ENCODE results near the gene LHX6. TPM values are rescaled to one million over a fixed set of nuclear protein-coding genes. Genes with fewer than 3 reads are reported as not detected.

Gene LHX6
- total and polyA plus RNA-seq, 2 of the 13 experiments (the other 11 are each of a cell fraction or from before 2014, with no cell fraction given), result 1.1 to 1.3 TPM

- over 99% methylated on average over 10 of the region's 10 CpGs for WGBS (ENCODE audit: low lambda C conversion rate)
- no peak overlapping the region for H3K4me2 ChIP-seq (ENCODE audit: low read depth, low read length)
- peaks cover 10% of the 10 kb centered on the region for H3K79me2 ChIP-seq (ENCODE audit: insufficient read depth, low read length)
- H3K9ac ChIP-seq (ENCODE audit: insufficient read depth, low read depth, low read length), result no peak overlapping the region
- in situ Hi-C loops (cut with HindIII; ENCODE audit: extremely low pct_ligation_motif_present, low pct_unique_long_range_greater_than_20kb) (no loop called here), intact Hi-C loops (cut with micrococcal nuclease; ENCODE audit: unreplicated experiment) (no loop called here)
- no peaks in the 10 kb centered on the region for H4K20me1 ChIP-seq (ENCODE audit: insufficient read depth, low read length)
- H3K9me3 ChIP-seq (ENCODE audit: low read length), result peaks cover 4% of the 10 kb centered on the region; the same call in 1 of the 2 replicates
- TF ChIP-seq, protein P1, sequence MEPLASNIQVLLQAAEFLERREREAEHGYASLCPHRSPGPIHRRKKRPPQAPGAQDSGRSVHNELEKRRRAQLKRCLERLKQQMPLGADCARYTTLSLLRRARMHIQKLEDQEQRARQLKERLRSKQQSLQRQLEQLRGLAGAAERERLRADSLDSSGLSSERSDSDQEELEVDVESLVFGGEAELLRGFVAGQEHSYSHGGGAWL (CRISPR knock-in tag; IDR thresholded peaks at IDR 0.05), result no peak
- TF ChIP-seq ZNF792 (CRISPR knock-in tag; IDR thresholded peaks at IDR 0.05) (no peak), IKZF4 (CRISPR knock-in tag; IDR thresholded peaks at IDR 0.05; ENCODE audit: borderline replicate concordance, low read depth, not compliant biosample characterization) (no peak), CCAR2 (optimal IDR thresholded peaks at IDR 0.05; ENCODE audit: low read depth, low read length) (no peak), PAF1 (CRISPR knock-in tag; IDR thresholded peaks at IDR 0.05) (no peak), ZNF124 (CRISPR knock-in tag; IDR thresholded peaks at IDR 0.05) (no peak), KDM5A (IDR thresholded peaks at IDR 0.05; ENCODE audit: borderline replicate concordance, low read length) (no peak), ZNF746 (CRISPR knock-in tag; IDR thresholded peaks at IDR 0.05) (no peak)
- ChIA-PET CTCF (ENCODE audit: low intra/inter-chr PET ratio, low total read pairs) (no interaction called here), POLR2A (interaction anchor here (2.5 kb wide), 1 partner anchor 13 kb away, joined by 16 read pairs; the partner anchor contains the start of genes MRRF and RBM18)
- ATAC-seq (no peak), FAIRE-seq (no peak), DNase-seq (ENCODE audit: low spot score) (no peak)
- peaks cover 8 to 31% of the 10 kb centered on the region in 2 experiments for H3K36me3 ChIP-seq (replicated peaks in 1 of 2; ENCODE audit: control insufficient read depth in 1 of 2, insufficient read depth in 2 of 2, low read length in 2 of 2)
- H3K27ac ChIP-seq (ENCODE audit: extremely low read length, insufficient read depth, low read length), result no peak overlapping the region
- H3K27me3 ChIP-seq (ENCODE audit: control insufficient read depth in 1 of 2, insufficient read depth in 2 of 2, low read length in 2 of 2), result no peaks in the 10 kb centered on the region
- no peak overlapping the region for H2AFZ ChIP-seq (ENCODE audit: low read length)
- peaks cover 14% of the 10 kb centered on the region for H3K4me1 ChIP-seq (ENCODE audit: insufficient read depth, low read length)
- BruUV-seq (replicated peaks), result no TSS peak
- no peak overlapping the region for H3K4me3 ChIP-seq (replicated peaks in 1 of 3; ENCODE audit: insufficient read depth in 1 of 3, low read depth in 2 of 3, low read length in 3 of 3)
Measured at GRCh38 chr9:122277285-122277897, 48.6 kb upstream of the LHX6 start.

- Histone ChIP-seq H2AFZ (ENCODE audit: low read length) (no peak overlapping the region), H3K79me2 (ENCODE audit: insufficient read depth, low read length) (peaks cover 10% of the 10 kb centered on the region), H4K20me1 (ENCODE audit: insufficient read depth, low read length) (no peaks in the 10 kb centered on the region), H3K27me3 (ENCODE audit: control insufficient read depth in 1 of 2, insufficient read depth in 2 of 2, low read length in 2 of 2) (no peaks in the 10 kb centered on the region), H3K4me2 (ENCODE audit: low read depth, low read length) (no peak overlapping the region), H3K27ac (ENCODE audit: extremely low read length, insufficient read depth, low read length) (no peak overlapping the region), H3K9me3 (ENCODE audit: low read length) (peaks cover 4% of the 10 kb centered on the region; the same call in 1 of the 2 replicates), H3K9ac (ENCODE audit: insufficient read depth, low read depth, low read length) (no peak overlapping the region), H3K4me1 (ENCODE audit: insufficient read depth, low read length) (peaks cover 14% of the 10 kb centered on the region), H3K36me3 (replicated peaks in 1 of 2; ENCODE audit: control insufficient read depth in 1 of 2, insufficient read depth in 2 of 2, low read length in 2 of 2) (peaks cover 3 to 23% of the 10 kb centered on the region in 2 experiments), H3K4me3 (replicated peaks in 1 of 3; ENCODE audit: insufficient read depth in 1 of 3, low read depth in 2 of 3, low read length in 3 of 3) (no peak overlapping the region)
- 64% methylated on average over 7 of the region's 7 CpGs for WGBS (ENCODE audit: low lambda C conversion rate)
- FAIRE-seq (peak; percentile 56), DNase-seq (ENCODE audit: low spot score) (peak; percentile 16), ATAC-seq (peak; percentile 44; the same call in 2 of the 3 replicates)
- CTCF ChIA-PET (ENCODE audit: low intra/inter-chr PET ratio, low total read pairs), result no interaction called here
- POLR2A ChIA-PET, result interaction anchor here (2.5 kb wide), 1 partner anchor 12 kb away, joined by 16 read pairs; the partner anchor contains the start of genes MRRF and RBM18
- intact Hi-C loops (cut with micrococcal nuclease; ENCODE audit: unreplicated experiment) (no loop called here), in situ Hi-C loops (cut with HindIII; ENCODE audit: extremely low pct_ligation_motif_present, low pct_unique_long_range_greater_than_20kb) (no loop called here)
- BruUV-seq (replicated peaks), result no TSS peak
- TF ChIP-seq ZSCAN9 (CRISPR knock-in tag; IDR thresholded peaks at IDR 0.05; ENCODE audit: borderline replicate concordance) (no peak), SOX6 (IDR thresholded peaks at IDR 0.05) (no peak), SOX6 (CRISPR knock-in tag; IDR thresholded peaks at IDR 0.05) (peak; percentile 64), JUND (CRISPR knock-in tag; IDR thresholded peaks at IDR 0.05) (0 out of 2 replicates have a peak, but pooled peaks have one; percentile 24), PAXIP1 (CRISPR knock-in tag; conservative IDR thresholded peaks at IDR 0.05) (peak; percentile 56; the same call in 1 of the 2 replicates)
- TF ChIP-seq, protein P2, sequence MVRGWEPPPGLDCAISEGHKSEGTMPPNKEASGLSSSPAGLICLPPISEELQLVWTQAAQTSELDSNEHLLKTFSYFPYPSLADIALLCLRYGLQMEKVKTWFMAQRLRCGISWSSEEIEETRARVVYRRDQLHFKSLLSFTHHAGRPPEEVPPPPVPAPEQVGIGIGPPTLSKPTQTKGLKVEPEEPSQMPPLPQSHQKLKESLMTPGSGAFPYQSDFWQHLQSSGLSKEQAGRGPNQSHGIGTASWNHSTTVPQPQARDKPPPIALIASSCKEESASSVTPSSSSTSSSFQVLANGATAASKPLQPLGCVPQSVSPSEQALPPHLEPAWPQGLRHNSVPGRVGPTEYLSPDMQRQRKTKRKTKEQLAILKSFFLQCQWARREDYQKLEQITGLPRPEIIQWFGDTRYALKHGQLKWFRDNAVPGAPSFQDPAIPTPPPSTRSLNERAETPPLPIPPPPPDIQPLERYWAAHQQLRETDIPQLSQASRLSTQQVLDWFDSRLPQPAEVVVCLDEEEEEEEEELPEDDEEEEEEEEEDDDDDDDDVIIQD (CRISPR knock-in tag; IDR thresholded peaks at IDR 0.05; ENCODE audit: low read depth), result 0 out of 2 replicates have a peak, but pooled peaks have one; percentile 47
Measured at GRCh38 chr9:122276096-122276495, 47.3 kb upstream of the LHX6 start.

All from HepG2 (cell line).